H1 (cell line): ENCODE data around the gene ILK.

Experiments used
- BRCA1 ChIP-seq: IDR thresholded peaks from 2 replicates; pipeline ENCODE4 v1.6.1; 2012; ENCODE audit warnings: low read depth, low read length, improper control_type of control experiment
- EP300 ChIP-seq, 2 experiments: IDR thresholded peaks; 1 replicate in 1 of 2; 2 replicates in 1 of 2; pipeline ENCODE4 v1.6.1; 2011 to 2012; ENCODE audit warnings: low read depth in 2 of 2, low read length in 2 of 2, mild to moderate bottlenecking in 2 of 2, borderline replicate concordance in 1 of 2, inconsistent platforms in 1 of 2, moderate library complexity in 1 of 2
- GTF2F1 ChIP-seq: IDR thresholded peaks from 2 replicates; pipeline ENCODE4 v1.6.1; 2012; ENCODE audit warnings: low read depth, low read length, improper control_type of control experiment, borderline replicate concordance
- JUND ChIP-seq: IDR thresholded peaks from 2 replicates; pipeline ENCODE4 v1.6.1; 2011; ENCODE audit warnings: mild to moderate bottlenecking, improper control_type of control experiment, low read length
- POLR2A ChIP-seq, 2 experiments: IDR thresholded peaks; 1 replicate in 1 of 2; 2 replicates in 1 of 2; pipeline ENCODE4 v1.6.1; 2011; ENCODE audit warnings: low read depth in 2 of 2, low read length in 2 of 2, mild to moderate bottlenecking in 2 of 2; ENCODE audit errors: control extremely low read depth in 1 of 2
- RAD21 ChIP-seq, 2 experiments: IDR thresholded peaks in 1 of 2; conservative IDR thresholded peaks in 1 of 2; 2 replicates each; pipeline ENCODE4 v1.6.1; 2011; ENCODE audit warnings: low read depth in 2 of 2, low read length in 2 of 2, improper control_type of control experiment in 1 of 2, inconsistent platforms in 1 of 2, mild to moderate bottlenecking in 1 of 2, moderate library complexity in 1 of 2
- RNF2 ChIP-seq: fragments of 200-900, 300-1000 bp; sonication (generic); IDR thresholded peaks from 2 replicates; pipeline ENCODE4 v1.7.1; 2016; ENCODE audit warnings: borderline replicate concordance, low read depth, mild to moderate bottlenecking, antibody characterized with exemption, low read length; ENCODE audit not compliant: poor library complexity, severe bottlenecking; ENCODE audit errors: missing control alignments
- SIN3A ChIP-seq, 2 experiments: IDR thresholded peaks in 1 of 2; conservative IDR thresholded peaks in 1 of 2; 2 replicates each; pipeline ENCODE4 v1.6.1; 2011 to 2012; ENCODE audit warnings: low read length in 2 of 2, improper control_type of control experiment in 1 of 2, low read depth in 1 of 2, mild to moderate bottlenecking in 1 of 2
- TF ChIP-seq, protein P1 (sequence below), 3 experiments: IDR thresholded peaks; 1 replicate in 2 of 3; 2 replicates in 1 of 3; pipeline versions ENCODE4 v1.5.1 to v1.6.1; 2011; ENCODE audit warnings: low read length in 3 of 3, mild to moderate bottlenecking in 3 of 3, inconsistent platforms in 2 of 3, low read depth in 1 of 3, moderate library complexity in 1 of 3; ENCODE audit not compliant: insufficient read depth in 1 of 3; ENCODE audit errors: control extremely low read depth in 1 of 3
- TF ChIP-seq, protein P2 (sequence below): IDR thresholded peaks from 2 replicates; pipeline ENCODE4 v1.6.1; 2012; ENCODE audit warnings: inconsistent platforms
- TF ChIP-seq, protein P3 (sequence below): IDR thresholded peaks from 2 replicates; pipeline ENCODE4 v1.6.1; 2011; ENCODE audit warnings: low read length, improper control_type of control experiment
- TF ChIP-seq, protein P4 (sequence below): IDR thresholded peaks from 2 replicates; pipeline ENCODE4 v1.6.1; 2012; ENCODE audit warnings: low read length, inconsistent platforms

DNA sequence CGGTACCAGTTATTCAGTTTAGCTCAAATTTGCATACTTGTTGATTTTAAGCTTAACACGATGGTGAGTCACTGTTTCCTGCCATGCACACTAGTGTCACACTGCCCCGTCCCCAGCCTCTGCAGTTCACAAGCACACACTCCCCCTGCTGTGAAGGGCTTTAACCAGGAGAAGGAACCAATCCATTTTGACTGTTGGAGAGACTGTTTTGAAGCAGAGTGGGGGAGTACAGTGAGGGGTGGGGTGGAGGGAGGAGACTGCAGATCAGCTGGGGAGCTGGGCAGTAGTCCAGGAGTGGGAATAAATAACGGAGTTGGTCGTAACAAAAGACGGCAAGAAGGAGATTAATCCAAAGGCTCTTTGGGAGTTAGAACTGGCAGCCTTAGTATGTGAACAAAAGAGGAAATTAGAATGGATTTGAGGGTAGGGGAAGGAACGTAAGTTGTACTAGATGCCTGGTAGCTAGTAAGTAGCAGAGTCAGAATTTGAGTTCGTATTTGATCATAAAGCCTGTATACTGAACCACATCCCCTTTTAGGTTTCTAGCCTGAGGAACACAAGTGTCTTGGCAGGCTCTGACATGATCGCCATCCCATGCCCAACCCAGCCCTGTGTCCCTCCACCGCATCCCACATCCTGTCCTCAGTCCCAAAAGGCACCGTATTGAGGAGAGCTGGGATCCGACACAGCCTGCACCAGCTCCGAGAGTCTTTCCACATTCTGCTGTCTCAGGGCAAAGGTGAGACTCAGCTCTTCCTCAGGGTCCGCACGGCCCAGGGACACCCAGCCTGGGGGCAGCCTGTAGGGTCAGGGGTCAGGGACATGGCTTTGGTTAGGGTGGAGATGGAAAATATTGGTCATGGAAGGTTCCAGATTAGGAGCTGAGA is 14.8 kb downstream of the ILK start:
- TF ChIP-seq, protein P1, sequence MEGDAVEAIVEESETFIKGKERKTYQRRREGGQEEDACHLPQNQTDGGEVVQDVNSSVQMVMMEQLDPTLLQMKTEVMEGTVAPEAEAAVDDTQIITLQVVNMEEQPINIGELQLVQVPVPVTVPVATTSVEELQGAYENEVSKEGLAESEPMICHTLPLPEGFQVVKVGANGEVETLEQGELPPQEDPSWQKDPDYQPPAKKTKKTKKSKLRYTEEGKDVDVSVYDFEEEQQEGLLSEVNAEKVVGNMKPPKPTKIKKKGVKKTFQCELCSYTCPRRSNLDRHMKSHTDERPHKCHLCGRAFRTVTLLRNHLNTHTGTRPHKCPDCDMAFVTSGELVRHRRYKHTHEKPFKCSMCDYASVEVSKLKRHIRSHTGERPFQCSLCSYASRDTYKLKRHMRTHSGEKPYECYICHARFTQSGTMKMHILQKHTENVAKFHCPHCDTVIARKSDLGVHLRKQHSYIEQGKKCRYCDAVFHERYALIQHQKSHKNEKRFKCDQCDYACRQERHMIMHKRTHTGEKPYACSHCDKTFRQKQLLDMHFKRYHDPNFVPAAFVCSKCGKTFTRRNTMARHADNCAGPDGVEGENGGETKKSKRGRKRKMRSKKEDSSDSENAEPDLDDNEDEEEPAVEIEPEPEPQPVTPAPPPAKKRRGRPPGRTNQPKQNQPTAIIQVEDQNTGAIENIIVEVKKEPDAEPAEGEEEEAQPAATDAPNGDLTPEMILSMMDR (IDR thresholded peaks at IDR 0.05; ENCODE audit: control extremely low read depth in 1 of 3, insufficient read depth in 1 of 3, low read depth in 1 of 3, low read length in 3 of 3), result no peak
- TF ChIP-seq RAD21 (IDR thresholded peaks at IDR 0.05 in 1 of 2, conservative IDR thresholded peaks at IDR 0.05 in 1 of 2; ENCODE audit: low read depth in 2 of 2, low read length in 2 of 2) (no peak), JUND (no peak), SIN3A (conservative IDR thresholded peaks at IDR 0.05 in 1 of 2, IDR thresholded peaks at IDR 0.05 in 1 of 2; ENCODE audit: low read depth in 1 of 2, low read length in 2 of 2) (no peak), GTF2F1 (no peak), POLR2A (IDR thresholded peaks at IDR 0.05; ENCODE audit: control extremely low read depth in 1 of 2, low read depth in 2 of 2, low read length in 2 of 2) (no peak), EP300 (IDR thresholded peaks at IDR 0.05; ENCODE audit: borderline replicate concordance in 1 of 2, low read depth in 2 of 2, low read length in 2 of 2) (no peak), RNF2 (no peak), BRCA1 (no peak)
- TF ChIP-seq, protein P2, sequence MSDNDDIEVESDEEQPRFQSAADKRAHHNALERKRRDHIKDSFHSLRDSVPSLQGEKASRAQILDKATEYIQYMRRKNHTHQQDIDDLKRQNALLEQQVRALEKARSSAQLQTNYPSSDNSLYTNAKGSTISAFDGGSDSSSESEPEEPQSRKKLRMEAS, result no peak
- TF ChIP-seq, protein P3, sequence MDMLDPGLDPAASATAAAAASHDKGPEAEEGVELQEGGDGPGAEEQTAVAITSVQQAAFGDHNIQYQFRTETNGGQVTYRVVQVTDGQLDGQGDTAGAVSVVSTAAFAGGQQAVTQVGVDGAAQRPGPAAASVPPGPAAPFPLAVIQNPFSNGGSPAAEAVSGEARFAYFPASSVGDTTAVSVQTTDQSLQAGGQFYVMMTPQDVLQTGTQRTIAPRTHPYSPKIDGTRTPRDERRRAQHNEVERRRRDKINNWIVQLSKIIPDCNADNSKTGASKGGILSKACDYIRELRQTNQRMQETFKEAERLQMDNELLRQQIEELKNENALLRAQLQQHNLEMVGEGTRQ, result no peak
- TF ChIP-seq, protein P4, sequence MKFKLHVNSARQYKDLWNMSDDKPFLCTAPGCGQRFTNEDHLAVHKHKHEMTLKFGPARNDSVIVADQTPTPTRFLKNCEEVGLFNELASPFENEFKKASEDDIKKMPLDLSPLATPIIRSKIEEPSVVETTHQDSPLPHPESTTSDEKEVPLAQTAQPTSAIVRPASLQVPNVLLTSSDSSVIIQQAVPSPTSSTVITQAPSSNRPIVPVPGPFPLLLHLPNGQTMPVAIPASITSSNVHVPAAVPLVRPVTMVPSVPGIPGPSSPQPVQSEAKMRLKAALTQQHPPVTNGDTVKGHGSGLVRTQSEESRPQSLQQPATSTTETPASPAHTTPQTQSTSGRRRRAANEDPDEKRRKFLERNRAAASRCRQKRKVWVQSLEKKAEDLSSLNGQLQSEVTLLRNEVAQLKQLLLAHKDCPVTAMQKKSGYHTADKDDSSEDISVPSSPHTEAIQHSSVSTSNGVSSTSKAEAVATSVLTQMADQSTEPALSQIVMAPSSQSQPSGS, result no peak
